Uterus (tissue), 2 donors: Measurements from ENCODE around the gene NAA30.

Experiments
- CTCF ChIP-seq, 4 experiments: fragments of 200-600 bp in 2 of 4; fragments of 450-650 bp in 2 of 4; sonication (generic) in 2 of 4; IDR thresholded peaks; one replicate each; pipeline ENCODE4 v1.5.1; 2016 to 2019; ENCODE audit warnings: antibody characterized with exemption in 4 of 4, mild to moderate bottlenecking in 2 of 4, moderate library complexity in 1 of 4
- POLR2A ChIP-seq, 2 donors: fragments of 450-650 bp; IDR thresholded peaks; one replicate each; pipeline ENCODE4 v1.6.1; 2016; ENCODE audit warnings: antibody characterized with exemption in 2 of 2, mild to moderate bottlenecking in 1 of 2, moderate library complexity in 1 of 2

- no peak for TF ChIP-seq CTCF (IDR thresholded peaks at IDR 0.05)
- no peak for TF ChIP-seq POLR2A (IDR thresholded peaks at IDR 0.05)
Measured at GRCh38 chr14:57378661-57379060, 11.7 kb upstream of the NAA30 start.
